NK-92 (cell line): Measurements from ENCODE around the gene SCLT1.

Source experiments
- DNase-seq: peaks from one replicate; lab custom pipeline; 2025; ENCODE audit not compliant: unreplicated experiment; lab: John Stamatoyannopoulos, UW

Gene SCLT1

DNA sequence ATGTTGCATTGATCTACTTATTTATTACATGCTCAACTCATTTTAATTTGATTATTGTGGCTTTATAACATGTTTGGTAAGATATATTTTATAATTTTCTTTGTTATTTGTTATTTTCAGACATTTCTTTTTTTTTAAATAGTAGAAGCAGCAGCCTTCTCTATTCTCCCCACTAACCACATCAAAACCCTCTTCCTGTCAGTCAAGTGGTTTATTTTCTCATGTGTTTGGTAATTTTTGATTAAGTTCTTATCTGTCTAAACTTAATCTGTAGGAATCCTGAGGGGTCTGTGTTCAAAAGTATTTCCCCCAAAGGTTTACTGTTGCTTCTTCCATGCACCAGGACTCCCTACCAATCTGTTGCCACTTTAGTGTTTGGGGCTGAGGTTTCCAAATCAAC is 131.9 kb downstream of the SCLT1 start:
- DNase-seq = no peak

DNA sequence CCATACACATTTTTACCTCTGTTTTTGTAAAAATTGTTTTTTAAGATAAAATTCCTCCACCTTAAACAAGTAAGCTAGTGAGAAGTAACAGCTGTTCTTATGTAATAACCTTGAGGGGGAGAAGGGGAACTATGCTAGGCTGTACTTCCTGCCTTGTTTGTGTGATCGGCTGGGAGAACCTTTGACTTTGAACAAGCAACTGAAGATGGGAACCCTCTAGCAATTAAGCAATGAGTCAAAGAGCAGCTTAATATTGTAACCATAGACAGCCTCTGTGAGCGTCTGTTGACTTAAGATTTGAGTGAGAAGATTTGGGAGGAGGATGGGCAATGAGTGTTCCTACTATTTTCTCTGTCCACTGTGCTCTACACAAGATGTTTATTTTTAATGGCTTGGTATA is 135.1 kb downstream of the SCLT1 start:
- no peak for DNase-seq

DNA sequence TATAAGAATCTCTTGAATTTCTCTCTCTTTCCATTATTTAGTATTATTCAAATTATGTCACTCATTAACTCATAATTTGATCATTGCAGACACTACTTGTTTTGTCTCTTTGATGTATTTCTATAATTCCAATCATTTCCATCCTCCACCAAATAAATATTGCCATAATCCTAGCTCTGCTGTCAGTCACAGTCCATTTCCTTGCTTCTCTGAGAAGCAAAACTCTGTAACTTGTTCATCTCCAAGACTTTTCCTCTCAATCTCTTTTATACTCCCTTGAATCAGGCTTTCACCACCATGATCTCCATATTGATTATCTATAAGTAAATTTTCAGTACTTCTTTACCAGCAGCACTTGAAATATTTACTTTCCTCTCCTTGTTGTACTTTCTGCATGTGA is 135.9 kb downstream of the SCLT1 start:
- no peak for DNase-seq

DNA sequence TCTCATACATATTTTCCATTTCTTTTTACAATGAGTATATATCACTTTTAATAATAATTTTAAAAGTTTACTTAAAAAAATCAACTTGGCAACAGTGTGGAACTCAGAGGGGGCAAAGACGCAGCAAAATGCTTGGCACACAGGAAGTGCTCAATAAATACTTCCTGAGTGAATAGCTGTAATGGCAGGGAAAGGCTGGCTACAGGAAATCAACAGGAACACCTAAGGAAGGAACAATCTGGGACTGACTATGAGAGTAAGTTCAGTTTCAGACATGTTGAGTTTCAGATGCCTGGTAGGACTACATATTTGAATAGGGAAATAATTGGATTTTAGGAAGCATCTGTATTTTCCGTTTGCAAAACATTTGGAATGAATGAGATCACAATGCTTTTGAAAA is 137.6 kb downstream of the SCLT1 start:
- DNase-seq = no peak

DNA sequence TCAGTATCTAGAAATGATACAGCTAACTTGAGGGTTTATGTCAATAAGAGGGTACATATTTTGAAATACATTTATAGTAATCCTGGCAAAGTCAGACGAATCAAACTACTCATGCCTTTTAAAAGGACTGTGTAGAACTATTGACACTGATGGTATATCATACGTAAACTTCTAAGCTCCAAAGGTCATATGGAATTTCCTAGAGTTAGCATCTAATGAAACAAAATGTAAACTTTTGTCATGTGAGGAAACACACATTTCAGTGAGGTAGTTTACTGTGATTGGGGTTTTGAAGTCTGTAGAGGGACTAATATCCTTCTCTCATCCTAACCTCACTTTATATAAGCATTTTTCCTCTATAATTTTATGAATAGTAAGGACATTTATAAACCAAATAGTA is 138.4 kb downstream of the SCLT1 start:
- DNase-seq = no peak

DNA sequence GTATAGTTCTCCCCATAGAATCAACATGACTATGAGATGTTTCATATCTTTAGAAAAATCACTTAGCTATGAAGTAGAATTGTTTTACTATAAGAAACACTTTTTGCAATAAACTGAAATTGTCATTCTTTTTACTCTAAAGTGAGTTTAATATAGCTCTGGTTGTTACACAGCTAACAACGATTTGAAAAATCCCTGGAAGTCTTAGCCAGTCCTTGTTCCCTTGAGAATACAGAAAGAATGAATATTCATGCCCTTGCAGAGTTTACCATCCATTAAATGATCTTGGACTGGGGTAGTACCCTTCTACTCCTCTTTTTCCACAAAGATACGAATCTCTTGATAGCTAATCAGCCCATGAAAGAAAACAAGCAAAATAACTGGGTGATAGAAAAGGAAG is 142.0 kb downstream of the SCLT1 start:
- DNase-seq = no peak

DNA sequence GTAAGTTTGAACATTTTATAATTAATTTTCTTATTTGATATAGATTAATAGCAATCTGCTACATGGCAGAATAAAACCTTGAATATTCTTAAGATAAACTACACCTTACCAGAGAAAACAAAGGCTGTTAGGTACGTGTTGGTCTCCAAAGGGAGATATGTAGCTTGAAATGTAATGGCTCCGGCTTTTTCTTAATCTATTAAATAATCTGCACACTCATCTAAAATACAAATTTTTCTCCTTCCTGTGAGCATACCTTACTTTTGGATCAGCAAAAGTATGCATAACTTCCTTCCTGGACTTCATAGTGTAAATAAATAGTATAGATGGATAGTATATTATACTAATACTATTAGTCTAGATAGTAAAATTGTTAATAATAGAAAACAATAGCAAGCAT is 142.5 kb downstream of the SCLT1 start:
- DNase-seq = no peak

DNA sequence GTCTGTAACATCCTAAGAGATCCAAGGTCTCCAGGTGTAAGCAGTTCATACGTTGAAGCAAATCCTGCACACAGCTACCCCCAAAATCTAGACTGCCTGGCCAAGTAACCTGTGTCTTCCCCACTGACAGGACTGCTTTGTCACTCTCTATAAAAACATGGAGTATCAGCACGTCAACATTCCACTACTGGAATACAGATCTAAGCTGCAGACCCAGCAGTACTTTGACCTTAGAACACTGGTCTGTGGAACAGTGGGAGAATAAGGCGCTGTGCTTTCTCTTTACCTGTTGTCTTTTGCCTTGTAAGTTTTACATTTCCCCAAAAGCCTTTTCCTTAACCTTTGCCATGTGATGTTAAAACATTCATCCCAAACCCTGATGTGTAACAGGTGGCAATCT is 146.4 kb downstream of the SCLT1 start:
- no peak for DNase-seq

DNA sequence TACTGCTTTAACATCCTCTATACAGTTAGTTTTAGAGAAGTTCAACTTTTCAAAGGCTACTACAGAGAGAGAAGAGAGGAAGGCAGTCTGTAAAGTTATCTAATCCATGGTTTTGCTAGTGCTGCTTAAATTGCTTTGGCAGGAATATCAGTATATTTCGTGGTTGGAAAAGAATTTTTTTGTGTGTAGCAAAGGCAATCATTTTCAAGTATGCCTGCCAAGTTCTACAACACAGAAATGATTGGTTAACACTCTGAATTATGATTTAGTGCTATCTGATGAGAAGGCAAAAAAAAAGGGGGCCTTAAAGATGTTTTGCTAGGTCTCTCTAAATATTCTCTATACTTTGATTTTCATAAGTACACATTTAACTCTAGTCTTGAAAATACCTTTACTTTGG is 150.7 kb downstream of the SCLT1 start:
- no peak for DNase-seq

DNA sequence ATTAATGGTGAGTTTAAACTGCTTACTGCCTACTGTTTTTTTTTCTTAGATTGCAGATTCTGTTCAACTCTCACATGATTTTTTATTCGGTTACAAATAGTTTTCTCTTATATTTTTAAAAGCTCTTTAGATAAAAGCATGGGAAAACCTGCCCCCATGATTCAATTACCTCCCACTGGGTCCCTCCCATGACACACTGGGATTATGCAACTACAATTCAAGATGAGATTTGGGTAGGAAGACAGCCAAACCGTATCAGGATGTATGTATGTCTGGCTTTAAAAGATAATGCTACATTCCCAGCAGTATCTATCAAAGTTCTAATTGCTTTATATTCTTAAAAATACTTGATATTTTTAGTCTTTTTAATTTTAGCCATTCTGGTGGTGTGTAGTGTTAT is 152.4 kb downstream of the SCLT1 start:
- DNase-seq = no peak

DNA sequence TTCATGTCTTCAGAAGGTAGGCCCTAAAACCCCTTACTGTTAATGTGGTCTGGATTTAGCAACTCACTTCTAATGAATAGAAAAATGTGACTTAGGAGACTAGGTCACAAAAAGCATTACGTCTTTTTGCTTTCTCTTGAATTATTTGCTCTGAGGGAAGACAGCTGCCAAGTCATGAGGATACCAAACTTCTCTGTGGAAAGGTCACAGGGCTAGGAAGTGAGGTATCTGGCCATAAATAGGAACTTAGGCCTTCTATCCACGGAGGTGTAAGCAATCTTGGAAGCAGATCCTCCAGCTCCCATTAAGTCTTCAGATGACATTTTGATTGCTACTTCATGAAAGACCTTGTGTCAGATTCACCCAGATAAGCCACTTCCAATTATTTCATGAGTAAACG is 163.3 kb downstream of the SCLT1 start:
- no peak for DNase-seq

DNA sequence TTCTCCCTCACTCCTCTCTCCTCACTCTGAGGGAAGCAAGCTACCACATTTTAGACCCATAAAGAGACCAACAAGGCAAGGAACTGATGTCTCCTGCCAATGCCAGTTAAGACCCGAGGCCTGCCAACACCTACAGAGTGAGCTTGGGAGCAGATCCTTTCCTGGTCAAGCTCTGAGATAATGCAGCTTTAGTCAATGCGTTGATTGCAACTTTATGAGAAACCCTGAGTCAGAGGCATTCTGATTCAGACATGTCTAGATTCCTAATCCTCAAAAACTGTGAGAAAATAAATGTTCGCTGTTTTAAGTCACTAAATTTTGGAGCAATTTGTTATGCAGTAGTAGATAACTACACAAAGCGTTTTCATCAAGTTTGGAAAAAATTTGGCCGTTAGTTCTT is 168.4 kb downstream of the SCLT1 start:
- no peak for DNase-seq

DNA sequence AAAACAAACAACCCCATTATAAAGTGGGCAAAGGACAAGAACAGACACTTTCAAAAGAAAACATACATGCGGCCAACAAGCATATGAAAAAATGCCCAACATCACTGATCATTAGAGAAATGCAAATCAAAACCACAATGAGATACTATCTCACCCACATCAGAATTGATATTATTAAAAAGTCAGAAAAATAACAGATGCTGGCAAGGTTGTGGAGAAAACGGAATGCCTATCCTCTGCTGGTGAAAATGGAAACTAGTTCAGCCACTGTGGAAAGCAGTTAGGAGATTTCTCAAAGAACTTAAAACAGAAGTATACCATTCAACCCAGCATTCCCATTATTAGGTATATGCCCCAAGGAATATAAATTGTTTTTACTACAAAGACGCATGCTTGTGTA is 171.4 kb downstream of the SCLT1 start:
- no peak for DNase-seq

DNA sequence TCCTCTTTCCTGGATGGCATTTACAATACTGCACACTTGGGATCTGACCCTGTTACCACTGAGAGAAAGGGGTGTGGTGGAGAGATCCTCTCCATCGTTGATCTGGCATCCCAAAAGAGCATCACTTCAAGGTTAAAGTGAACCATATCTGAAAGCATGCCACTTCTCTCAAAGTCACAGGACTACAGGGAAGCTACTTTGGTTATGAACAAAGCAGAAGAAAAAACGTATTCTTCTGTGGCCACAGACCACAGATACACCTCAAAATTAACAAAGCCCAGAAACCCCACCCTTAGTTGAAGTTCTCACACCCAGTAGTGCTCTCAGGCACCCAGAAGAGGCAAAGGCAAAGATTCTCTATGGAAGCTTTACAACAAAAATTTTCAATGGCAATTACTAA is 175.6 kb downstream of the SCLT1 start:
- DNase-seq = no peak

DNA sequence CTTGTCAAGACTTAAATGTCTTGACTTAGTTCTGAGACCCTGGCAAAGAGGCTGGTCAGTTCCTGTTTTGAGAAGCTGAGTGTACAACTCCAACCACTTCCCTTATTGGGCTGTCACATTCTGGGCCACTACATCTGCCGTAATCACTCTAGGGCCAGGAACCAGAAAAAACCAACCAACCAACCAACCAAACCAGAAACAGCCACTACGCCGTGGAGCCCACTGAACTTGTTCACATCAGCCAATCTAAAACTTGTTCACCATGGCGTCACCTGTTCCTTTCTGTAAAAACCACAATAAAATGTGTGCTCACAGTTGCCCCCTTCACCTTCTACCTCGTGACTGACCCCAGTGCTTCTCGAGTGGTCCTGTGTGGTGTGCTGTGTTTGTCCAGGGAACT is 176.5 kb downstream of the SCLT1 start:
- DNase-seq = no peak

DNA sequence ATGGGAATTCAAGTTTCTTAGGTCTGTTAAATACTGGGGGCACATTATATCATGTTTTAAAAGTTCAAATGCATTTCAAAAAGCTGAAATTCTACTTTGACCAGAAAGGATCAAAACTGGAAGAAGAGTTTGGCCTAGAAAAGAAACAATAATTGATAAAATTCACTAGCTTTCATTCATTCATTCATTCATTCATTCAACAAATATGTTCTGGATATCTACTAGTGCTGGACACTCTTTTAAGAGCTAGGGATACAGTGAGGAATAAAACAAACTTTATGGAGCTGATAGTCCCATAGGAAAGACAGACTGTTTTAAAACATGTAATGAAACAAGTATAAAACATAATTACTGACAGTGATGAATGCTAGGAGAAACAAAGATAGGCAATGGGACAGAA is 177.8 kb downstream of the SCLT1 start:
- DNase-seq = no peak

DNA sequence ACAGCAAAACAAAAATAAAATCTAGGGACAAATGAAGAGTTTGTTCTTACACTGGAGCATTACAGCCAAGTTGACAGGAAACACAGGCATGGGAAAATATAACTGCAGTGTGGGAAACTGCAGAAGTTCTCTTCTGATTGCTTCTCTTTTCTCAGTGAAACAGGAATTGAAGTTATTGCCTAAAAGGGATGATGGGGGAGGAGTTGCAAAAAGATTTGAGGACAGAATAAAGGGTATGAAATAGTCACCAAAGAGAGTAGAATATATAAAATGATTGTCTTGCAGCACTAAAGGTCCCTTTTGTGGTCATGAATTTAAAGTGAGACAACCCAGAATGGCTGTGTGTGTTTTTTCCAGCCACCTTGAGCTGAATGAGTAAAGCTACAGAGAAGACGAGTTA is 180.1 kb downstream of the SCLT1 start:
- no peak for DNase-seq

DNA sequence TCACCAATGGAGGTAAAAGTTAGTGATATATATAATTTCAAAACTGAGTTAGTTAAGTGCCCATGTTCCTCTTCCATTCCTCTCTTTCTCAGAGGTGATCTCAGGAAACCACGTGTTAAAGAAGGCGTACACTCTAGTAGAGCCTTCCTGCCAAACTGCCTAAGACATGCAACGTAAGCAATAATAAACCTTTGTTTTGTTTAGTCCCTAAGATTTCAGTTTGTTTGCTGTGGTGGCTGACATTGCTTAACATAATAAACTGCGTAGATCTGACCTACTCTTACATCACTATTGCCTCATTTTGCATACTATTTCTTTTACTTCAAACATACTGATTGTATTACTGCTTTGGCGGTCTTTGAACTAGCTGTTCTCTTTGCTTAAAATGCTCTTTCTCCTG is 184.6 kb downstream of the SCLT1 start:
- no peak for DNase-seq

DNA sequence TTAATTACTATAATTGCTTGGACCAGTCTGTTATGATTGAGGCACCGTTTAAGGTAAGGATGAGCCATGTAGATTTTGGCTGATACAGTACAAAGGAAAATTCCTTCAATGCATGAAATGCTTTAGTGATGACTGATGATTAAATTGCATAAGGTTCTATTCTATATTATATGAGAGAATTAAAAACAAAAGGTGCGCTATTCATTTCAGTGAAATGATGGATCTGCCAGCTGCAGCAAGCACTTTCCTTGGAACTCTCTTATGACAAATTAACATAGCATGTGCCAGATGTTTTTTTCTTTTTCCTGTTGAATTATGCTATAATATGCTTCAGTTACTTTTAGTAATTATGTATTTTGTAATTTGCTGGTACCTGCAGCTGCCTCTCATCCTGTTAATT is 185.4 kb downstream of the SCLT1 start:
- DNase-seq = no peak

DNA sequence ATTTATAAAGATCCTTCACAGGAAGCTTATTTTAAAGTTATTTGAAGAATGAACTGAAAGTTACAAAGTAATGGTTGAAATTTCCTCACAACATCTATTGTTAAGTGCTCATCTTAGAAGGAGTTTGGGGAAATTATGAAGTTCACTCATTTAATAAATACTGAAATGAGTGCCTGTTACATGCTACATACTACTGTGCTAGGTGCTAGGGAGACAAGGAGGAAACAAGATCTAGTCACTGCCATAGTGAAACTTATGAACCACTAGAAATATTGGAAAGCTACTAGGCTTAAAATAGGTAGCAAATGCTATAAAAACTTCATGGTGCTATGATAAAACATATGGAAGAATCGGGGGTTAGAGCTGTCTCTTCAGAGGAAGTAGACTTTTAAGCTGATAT is 186.8 kb downstream of the SCLT1 start:
- no peak for DNase-seq

DNA sequence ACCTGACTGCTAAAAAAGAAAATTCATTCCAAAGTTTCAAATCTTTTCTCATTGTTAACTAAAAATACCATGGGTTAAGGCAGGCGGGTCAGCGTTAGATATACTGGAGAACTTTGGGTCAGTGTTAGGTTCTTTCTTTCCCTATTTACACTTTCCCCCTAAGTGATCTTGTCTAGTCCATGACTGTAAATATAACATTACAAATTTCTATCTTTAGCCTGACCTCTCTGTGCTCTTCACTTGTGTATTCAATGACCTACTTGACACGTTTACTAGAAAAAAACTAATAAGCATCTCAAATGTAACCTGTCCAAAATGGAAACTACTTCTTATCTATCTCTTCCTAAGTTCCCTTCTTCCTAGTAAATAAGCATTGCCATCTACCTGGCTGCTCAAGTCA is 188.5 kb downstream of the SCLT1 start:
- no peak for DNase-seq

DNA sequence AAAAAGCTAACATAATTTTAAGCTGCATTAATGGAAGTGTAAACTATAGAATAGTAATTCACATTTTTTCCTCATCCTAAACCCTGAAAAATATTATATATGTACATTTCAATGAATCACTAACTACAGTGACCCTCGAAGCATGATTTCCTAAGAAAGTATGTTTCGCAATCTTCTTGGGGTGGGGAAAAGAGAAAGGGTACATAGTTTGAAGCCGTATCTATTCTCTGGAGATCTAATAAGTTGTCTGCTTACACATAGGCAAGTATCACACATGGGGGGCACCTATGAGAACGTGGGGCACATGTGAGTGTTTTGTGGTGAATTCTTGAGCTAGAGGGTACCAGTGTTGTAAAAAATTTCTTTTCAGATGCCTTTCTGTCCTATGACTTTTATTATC is 212.7 kb downstream of the SCLT1 start:
- DNase-seq = no peak

DNA sequence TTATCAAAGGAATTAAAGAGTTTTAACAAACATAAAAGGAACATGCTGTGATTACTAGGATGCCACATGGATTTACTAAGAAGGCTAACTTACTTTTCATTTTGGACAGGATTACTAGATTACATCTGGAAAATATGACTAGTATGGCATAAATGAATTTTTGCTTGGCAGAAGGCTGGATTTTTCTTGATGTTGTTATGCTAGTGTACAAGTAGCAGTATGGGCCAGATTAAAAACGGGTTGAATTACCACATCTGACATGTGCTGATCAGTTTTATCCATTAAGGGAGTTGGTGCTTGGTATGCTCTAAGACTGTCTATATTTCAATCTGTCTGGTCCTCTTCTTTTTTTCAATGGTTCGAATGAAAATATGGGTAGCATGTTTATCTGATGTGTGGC is 213.4 kb downstream of the SCLT1 start:
- no peak for DNase-seq

DNA sequence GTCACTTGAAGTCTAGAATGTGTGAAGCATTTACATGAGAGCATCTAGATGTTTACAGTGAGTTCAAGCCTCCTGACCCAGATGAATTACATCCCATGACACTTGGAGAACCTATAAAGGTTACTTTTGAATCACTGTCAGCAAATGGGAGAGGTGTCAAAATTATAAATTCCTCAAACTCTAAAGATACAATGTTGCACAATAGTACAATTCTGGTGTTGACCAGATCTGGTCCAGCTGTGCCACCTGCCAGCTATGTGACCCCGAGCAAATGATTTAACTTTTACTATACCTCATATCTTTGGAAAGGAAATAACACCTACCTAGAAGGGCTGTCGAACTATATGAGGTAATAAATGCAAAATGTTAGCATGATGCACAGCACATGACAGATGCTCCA is 214.1 kb downstream of the SCLT1 start:
- DNase-seq = no peak
